SK-N-SH (cell line): ENCODE results near the gene MAST4. TPM values are rescaled to one million over a fixed set of nuclear protein-coding genes. Genes with fewer than 3 reads are reported as not detected.

Source experiments
- CTCF ChIA-PET: fragments of 300-600, 350-600 bp; formaldehyde crosslinking; extraction: SDS; loops from one replicate; lab custom pipeline; 2021; lab: Yijun Ruan, JAX
- POLR2A ChIA-PET: fragments of 350-600 bp; sonication (Branson Sonifier 250); formaldehyde crosslinking; extraction: SDS; loops from one replicate; lab custom pipeline; 2020; ENCODE audit warnings: antibody characterized with exemption, inconsistent platforms; lab: Yijun Ruan, JAX
- DNase-seq: peaks from one replicate; pipeline ENCODE4 v3.0.0; 2012
- H2AFZ ChIP-seq: fragments of 200-600 bp; sonication (generic); 2 replicates; pipeline ENCODE4 v1.8.1; 2016; ENCODE audit warnings: antibody characterized with exemption, mild to moderate bottlenecking, low read depth
- H3F3A ChIP-seq: fragments of 200-600 bp; sonication (generic); replicated peaks from 2 replicates; pipeline ENCODE3; 2016; ENCODE audit warnings: antibody characterized with exemption, mild to moderate bottlenecking; ENCODE audit not compliant: insufficient read depth
- H3K27ac ChIP-seq, 2 experiments: fragments of 200-500 bp in 1 of 2; fragments of 200-600 bp in 1 of 2; sonication (Bioruptor generic) in 1 of 2; sonication (generic), shearing (Covaris generic) in 1 of 2; 2 replicates each; pipeline versions ENCODE4 v1.5.1 to v1.6.1; 2014 to 2016; ENCODE audit warnings: low read depth in 2 of 2, inconsistent platforms in 1 of 2, low read length in 1 of 2, mild to moderate bottlenecking in 1 of 2, mixed read lengths in 1 of 2
- H3K27me3 ChIP-seq: fragments of 200-600 bp; sonication (generic), shearing (Covaris generic); 2 replicates; pipeline ENCODE4 v1.6.1; 2016; ENCODE audit warnings: mixed run types; ENCODE audit not compliant: insufficient read depth
- H3K36me3 ChIP-seq, 2 experiments: fragments of 200-500 bp in 1 of 2; fragments of 200-600 bp in 1 of 2; sonication (Bioruptor generic) in 1 of 2; sonication (generic) in 1 of 2; replicated peaks in 1 of 2; 2 replicates each; pipeline versions ENCODE3 to v1.5.1; 2014 to 2016; ENCODE audit warnings: low read length in 1 of 2, mild to moderate bottlenecking in 1 of 2; ENCODE audit not compliant: insufficient read depth in 2 of 2, control insufficient read depth in 1 of 2
- H3K4me1 ChIP-seq, 2 experiments: fragments of 200-500 bp in 1 of 2; fragments of 200-600 bp in 1 of 2; sonication (Bioruptor generic) in 1 of 2; sonication (generic), shearing (Covaris generic) in 1 of 2; 2 replicates each; pipeline versions ENCODE4 v1.5.1 to v1.6.1; 2014 to 2016; ENCODE audit warnings: low read depth in 1 of 2, low read length in 1 of 2, mixed run types in 1 of 2; ENCODE audit not compliant: insufficient read depth in 2 of 2, control insufficient read depth in 1 of 2
- H3K4me2 ChIP-seq: fragments of 200-600 bp; sonication (generic), shearing (Covaris generic); 2 replicates; pipeline ENCODE4 v1.6.1; 2017; ENCODE audit warnings: mixed run types
- H3K4me3 ChIP-seq, 2 experiments: fragments of 200-500 bp in 1 of 2; fragments of 200-600 bp in 1 of 2; sonication (Bioruptor generic) in 1 of 2; sonication (generic), shearing (Covaris generic) in 1 of 2; 2 replicates each; pipeline versions ENCODE4 v1.5.1 to v1.8.1; 2014 to 2016; ENCODE audit warnings: low read depth in 2 of 2, inconsistent platforms in 1 of 2, low read length in 1 of 2, mild to moderate bottlenecking in 1 of 2, mixed read lengths in 1 of 2, moderate library complexity in 1 of 2
- H3K79me2 ChIP-seq: fragments of 200-600 bp; sonication (generic); 2 replicates; pipeline ENCODE4 v1.8.1; 2017; ENCODE audit warnings: mild to moderate bottlenecking; ENCODE audit not compliant: insufficient read depth
- H3K9ac ChIP-seq: fragments of 200-600 bp; sonication (generic); 2 replicates; pipeline ENCODE4 v1.6.1; 2017; ENCODE audit warnings: mixed run types
- H3K9me2 ChIP-seq: fragments of 200-600 bp; sonication (generic); 2 replicates; pipeline ENCODE4 v1.6.1; 2017; ENCODE audit warnings: mixed run types
- H3K9me3 ChIP-seq: fragments of 200-600 bp; sonication (generic); 2 replicates; pipeline ENCODE4 v1.6.1; 2017; ENCODE audit warnings: mixed run types, mild to moderate bottlenecking, moderate library complexity
- H4K20me1 ChIP-seq: fragments of 200-600 bp; sonication (generic); 2 replicates; pipeline ENCODE4 v1.6.1; 2017; ENCODE audit warnings: mild to moderate bottlenecking, mixed run types; ENCODE audit not compliant: insufficient read depth
- CTCF ChIP-seq: fragments of 200-600 bp; sonication (generic); IDR thresholded peaks from 2 replicates; pipeline ENCODE4 v1.6.1; 2017; ENCODE audit warnings: antibody characterized with exemption, mild to moderate bottlenecking, moderate library complexity
- ELF1 ChIP-seq: IDR thresholded peaks from 2 replicates; pipeline ENCODE4 v1.4.0; 2012
- EP300 ChIP-seq, 2 experiments: IDR thresholded peaks; 2 replicates each; pipeline versions ENCODE4 v1.4.0 to v1.6.1; 2012; ENCODE audit warnings: borderline replicate concordance in 1 of 2, low read depth in 1 of 2, low read length in 1 of 2
- FOSL2 ChIP-seq: IDR thresholded peaks from 2 replicates; pipeline ENCODE4 v1.4.0; 2012; ENCODE audit warnings: low read depth, mild to moderate bottlenecking, moderate library complexity, borderline replicate concordance
- FOXJ3 ChIP-seq: sonication (generic); formaldehyde crosslinking; IDR thresholded peaks from 2 replicates; pipeline ENCODE4 v1.5.1; 2020; ENCODE audit warnings: mild to moderate bottlenecking, missing genetic modification reagents
- JUND ChIP-seq: IDR thresholded peaks from 2 replicates; pipeline ENCODE4 v1.4.0; 2012
- MAX ChIP-seq: IDR thresholded peaks from 2 replicates; pipeline ENCODE4 v1.4.0; 2012; ENCODE audit warnings: low read depth
- PBX3 ChIP-seq: IDR thresholded peaks from 2 replicates; pipeline ENCODE4; 2012
- POLR2AphosphoS5 ChIP-seq: IDR thresholded peaks from 2 replicates; pipeline ENCODE4 v1.6.1; 2012; ENCODE audit warnings: low read depth, low read length
- RCOR1 ChIP-seq: fragments of 150-350 bp; IDR thresholded peaks from 2 replicates; pipeline ENCODE4 v1.6.1; 2017; ENCODE audit warnings: antibody characterized with exemption, low read length
- RFX5 ChIP-seq: IDR thresholded peaks from 2 replicates; pipeline ENCODE4 v1.6.1; 2012; ENCODE audit warnings: mild to moderate bottlenecking, improper control_type of control experiment, low read length
- SIN3A ChIP-seq: IDR thresholded peaks from 2 replicates; pipeline ENCODE4 v1.6.1; 2012; ENCODE audit warnings: low read depth, mild to moderate bottlenecking, low read length, moderate library complexity, borderline replicate concordance
- SMC3 ChIP-seq: IDR thresholded peaks from 2 replicates; pipeline ENCODE4 v1.6.1; 2012; ENCODE audit warnings: low read depth, low read length, improper control_type of control experiment
- TAF1 ChIP-seq: IDR thresholded peaks from 2 replicates; pipeline ENCODE4 v1.6.1; 2012; ENCODE audit warnings: low read depth, mild to moderate bottlenecking, low read length, moderate library complexity, borderline replicate concordance
- TCF12 ChIP-seq: IDR thresholded peaks from 2 replicates; pipeline ENCODE4 v1.4.0; 2012
- YY1 ChIP-seq: IDR thresholded peaks from 2 replicates; pipeline ENCODE4 v1.4.0; 2012; ENCODE audit warnings: low read depth, mild to moderate bottlenecking
- WGBS: methylation state at CpG from one replicate; pipeline ENCODE4 v1.1.6; 2017; ENCODE audit warnings: low lambda C conversion rate; 5-methylcytosine and 5-hydroxymethylcytosine counted together
- polyA plus RNA-seq, 3 experiments: library from polyadenylated mRNA; depleted of rRNA; stranded (reverse); fragments of >200 nt; gene quantifications; 2 replicates each; pipeline ENCODE4 v1.2.3, GENCODE V29; 2012
- TF ChIP-seq, protein P1 (sequence below): IDR thresholded peaks from 2 replicates; pipeline ENCODE4 v1.6.1; 2012; ENCODE audit warnings: mild to moderate bottlenecking, low read depth, low read length, moderate library complexity
- TF ChIP-seq, protein P2 (sequence below): fragments of 150-350 bp; IDR thresholded peaks from 2 replicates; pipeline ENCODE4 v1.6.1; 2017; ENCODE audit warnings: antibody characterized with exemption, low read length, low read depth, borderline replicate concordance

The MAST4 gene
- polyA plus RNA-seq, 1 of the 3 experiments (the other 2 are of a cell fraction), result 2.2 TPM

GRCh38 chr5:67005737-67006499 lies 409.7 kb downstream of the MAST4 start (continued):
- TF ChIP-seq MAX (no peak), ELF1 (no peak)

DNA sequence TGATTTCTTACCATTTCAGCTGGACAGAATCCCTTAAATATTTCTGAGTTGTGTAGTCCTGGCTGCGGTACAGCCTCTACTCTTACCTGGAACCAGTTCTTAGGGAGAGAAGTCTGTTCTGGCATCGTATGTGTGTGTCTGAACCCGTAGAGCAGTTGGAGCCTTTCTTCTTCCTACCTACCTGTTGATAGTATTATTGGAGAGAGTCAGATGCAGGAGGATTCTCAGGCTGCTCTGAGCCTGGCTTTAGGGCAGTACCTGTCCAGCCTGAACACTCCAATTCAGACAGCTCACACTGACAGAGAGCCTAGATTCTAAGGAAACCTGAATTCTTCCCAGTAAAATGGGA lies 410.3 kb downstream of the MAST4 start:
- no peak for TF ChIP-seq FOSL2
- no peak for TF ChIP-seq TCF12
- no peak for TF ChIP-seq CTCF
- TF ChIP-seq SMC3, result no peak
- no peak for TF ChIP-seq FOXJ3 (CRISPR knock-in tag)
- no peak for TF ChIP-seq TAF1
- no peak for TF ChIP-seq PBX3
- no peak for TF ChIP-seq RFX5
- TF ChIP-seq RCOR1, result no peak
- no peak for TF ChIP-seq POLR2AphosphoS5
- TF ChIP-seq, protein P1, sequence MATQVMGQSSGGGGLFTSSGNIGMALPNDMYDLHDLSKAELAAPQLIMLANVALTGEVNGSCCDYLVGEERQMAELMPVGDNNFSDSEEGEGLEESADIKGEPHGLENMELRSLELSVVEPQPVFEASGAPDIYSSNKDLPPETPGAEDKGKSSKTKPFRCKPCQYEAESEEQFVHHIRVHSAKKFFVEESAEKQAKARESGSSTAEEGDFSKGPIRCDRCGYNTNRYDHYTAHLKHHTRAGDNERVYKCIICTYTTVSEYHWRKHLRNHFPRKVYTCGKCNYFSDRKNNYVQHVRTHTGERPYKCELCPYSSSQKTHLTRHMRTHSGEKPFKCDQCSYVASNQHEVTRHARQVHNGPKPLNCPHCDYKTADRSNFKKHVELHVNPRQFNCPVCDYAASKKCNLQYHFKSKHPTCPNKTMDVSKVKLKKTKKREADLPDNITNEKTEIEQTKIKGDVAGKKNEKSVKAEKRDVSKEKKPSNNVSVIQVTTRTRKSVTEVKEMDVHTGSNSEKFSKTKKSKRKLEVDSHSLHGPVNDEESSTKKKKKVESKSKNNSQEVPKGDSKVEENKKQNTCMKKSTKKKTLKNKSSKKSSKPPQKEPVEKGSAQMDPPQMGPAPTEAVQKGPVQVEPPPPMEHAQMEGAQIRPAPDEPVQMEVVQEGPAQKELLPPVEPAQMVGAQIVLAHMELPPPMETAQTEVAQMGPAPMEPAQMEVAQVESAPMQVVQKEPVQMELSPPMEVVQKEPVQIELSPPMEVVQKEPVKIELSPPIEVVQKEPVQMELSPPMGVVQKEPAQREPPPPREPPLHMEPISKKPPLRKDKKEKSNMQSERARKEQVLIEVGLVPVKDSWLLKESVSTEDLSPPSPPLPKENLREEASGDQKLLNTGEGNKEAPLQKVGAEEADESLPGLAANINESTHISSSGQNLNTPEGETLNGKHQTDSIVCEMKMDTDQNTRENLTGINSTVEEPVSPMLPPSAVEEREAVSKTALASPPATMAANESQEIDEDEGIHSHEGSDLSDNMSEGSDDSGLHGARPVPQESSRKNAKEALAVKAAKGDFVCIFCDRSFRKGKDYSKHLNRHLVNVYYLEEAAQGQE, result no peak
- no peak for TF ChIP-seq SIN3A
- TF ChIP-seq, protein P2, sequence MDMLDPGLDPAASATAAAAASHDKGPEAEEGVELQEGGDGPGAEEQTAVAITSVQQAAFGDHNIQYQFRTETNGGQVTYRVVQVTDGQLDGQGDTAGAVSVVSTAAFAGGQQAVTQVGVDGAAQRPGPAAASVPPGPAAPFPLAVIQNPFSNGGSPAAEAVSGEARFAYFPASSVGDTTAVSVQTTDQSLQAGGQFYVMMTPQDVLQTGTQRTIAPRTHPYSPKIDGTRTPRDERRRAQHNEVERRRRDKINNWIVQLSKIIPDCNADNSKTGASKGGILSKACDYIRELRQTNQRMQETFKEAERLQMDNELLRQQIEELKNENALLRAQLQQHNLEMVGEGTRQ, result no peak
- no peak for TF ChIP-seq EP300 (IDR thresholded peaks at IDR 0.05; ENCODE audit: borderline replicate concordance in 1 of 2, low read depth in 1 of 2, low read length in 1 of 2)
- TF ChIP-seq YY1, result no peak
- TF ChIP-seq JUND, result no peak
- TF ChIP-seq ELF1, result no peak
- Histone ChIP-seq H2AFZ (no peak overlapping the region), H3K9ac (no peak overlapping the region), H3K4me3 (no peak overlapping the region; a peak in 1 of 4 replicates), H4K20me1 (no peaks in the 10 kb centered on the region), H3K9me3 (no peaks in the 10 kb centered on the region), H3K36me3 (no peaks in the 10 kb centered on the region), H3K4me1 (peaks cover 16 to 34% of the 10 kb centered on the region in 2 experiments), H3K27ac (no peak overlapping the region), H3F3A (peaks cover 15% of the 10 kb centered on the region), H3K4me2 (peak overlapping the region; percentile 92), H3K27me3 (no peaks in the 10 kb centered on the region), H3K9me2 (no peaks in the 10 kb centered on the region), H3K79me2 (peaks cover 13% of the 10 kb centered on the region; the same call in 1 of the 2 replicates)
- WGBS, result 93% methylated on average over 3 of the region's 3 CpGs
- DNase-seq, result no peak
- ChIA-PET POLR2A (no interaction called here), CTCF (interaction anchor here (1.2 kb wide), 1 partner anchor 143 kb away, joined by 3 read pairs; no protein-coding TSS in a partner anchor)
